Activated naive CD4-positive, alpha-beta T cell treated with Interleukin-2 at 50 U/mL for 16 hours (primary cell): ENCODE data around the gene NDC1.
"Not testable (repeated sequence)": the region's sequence is repeated elsewhere in the genome, so short reads cannot be mapped to it uniquely, and the experiment has no call there.

Source experiments
- DNase-seq: peaks from one replicate; pipeline ENCODE4 v3.0.0-alpha.2; 2020

Gene NDC1

GRCh38 chr1:53763461-53763860 lies 74.6 kb downstream of the NDC1 start:
- no peak for DNase-seq

GRCh38 chr1:53760497-53760896 lies 77.6 kb downstream of the NDC1 start:
- not testable (repeated sequence) for DNase-seq

- DNase-seq, result no peak
Measured at GRCh38 chr1:53755874-53756273, 82.2 kb downstream of the NDC1 start.

DNA sequence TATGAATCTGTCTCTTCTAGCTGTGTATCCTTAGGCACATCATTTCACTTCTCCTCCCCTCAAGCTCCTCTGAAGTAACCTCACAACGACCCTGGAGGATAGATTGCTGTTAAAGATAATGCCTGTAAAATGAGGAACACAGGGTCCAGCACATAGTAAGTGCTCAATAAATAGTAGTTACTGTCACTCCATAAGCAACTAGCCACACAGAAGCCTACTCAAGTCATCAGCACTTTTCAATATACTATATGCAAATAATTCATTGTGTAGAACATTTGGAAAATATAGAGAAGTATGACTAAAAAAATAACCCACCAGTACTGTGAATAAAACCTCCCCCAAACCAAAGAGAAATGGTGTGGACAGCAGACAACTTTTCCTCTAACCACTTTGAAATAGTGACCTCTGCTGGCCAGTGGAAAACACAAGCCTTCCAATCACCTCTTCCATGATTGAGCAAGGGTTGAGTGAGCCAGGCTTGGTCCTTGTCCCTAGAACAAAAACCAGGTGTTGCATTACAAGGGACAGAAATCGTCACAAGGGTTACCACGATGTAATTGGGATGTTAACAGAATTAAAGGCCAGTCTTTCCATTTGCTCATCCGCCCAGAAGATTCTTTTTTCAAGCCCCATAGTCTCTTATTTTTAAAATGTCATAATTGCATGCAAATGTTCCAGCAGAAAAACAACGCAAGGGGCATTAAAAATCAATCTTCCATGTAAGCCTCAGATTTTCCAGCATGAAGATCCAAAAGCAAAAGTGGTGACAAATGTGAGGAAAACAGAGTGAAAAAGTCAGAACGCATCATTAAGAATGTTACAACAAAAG lies 83.4 kb downstream of the NDC1 start:
- DNase-seq, result no peak

GRCh38 chr1:53752281-53752680 lies 85.8 kb downstream of the NDC1 start:
- DNase-seq, result no peak

DNA sequence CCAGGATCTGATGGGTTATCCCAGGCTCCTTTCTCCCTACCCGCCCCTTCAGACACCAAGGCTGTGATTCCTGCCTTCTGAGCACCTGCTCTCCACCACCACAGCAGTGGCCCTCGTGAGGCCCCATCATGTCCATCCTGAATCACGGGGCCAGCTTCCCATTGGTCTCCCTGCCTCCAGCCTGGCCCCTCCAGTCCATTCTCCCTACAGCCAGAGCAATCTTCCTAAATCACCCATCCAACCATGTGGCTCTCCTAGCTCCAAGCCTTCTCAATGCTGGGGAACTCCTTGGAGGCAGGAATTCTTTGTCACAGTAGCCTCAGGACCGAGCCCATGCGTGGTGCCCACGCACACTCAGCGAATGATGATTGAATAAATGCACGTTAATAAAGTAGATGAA lies 90.3 kb downstream of the NDC1 start:
- DNase-seq, result no peak

- no peak for DNase-seq
Measured at GRCh38 chr1:53740621-53741105, 97.4 kb downstream of the NDC1 start.

DNA sequence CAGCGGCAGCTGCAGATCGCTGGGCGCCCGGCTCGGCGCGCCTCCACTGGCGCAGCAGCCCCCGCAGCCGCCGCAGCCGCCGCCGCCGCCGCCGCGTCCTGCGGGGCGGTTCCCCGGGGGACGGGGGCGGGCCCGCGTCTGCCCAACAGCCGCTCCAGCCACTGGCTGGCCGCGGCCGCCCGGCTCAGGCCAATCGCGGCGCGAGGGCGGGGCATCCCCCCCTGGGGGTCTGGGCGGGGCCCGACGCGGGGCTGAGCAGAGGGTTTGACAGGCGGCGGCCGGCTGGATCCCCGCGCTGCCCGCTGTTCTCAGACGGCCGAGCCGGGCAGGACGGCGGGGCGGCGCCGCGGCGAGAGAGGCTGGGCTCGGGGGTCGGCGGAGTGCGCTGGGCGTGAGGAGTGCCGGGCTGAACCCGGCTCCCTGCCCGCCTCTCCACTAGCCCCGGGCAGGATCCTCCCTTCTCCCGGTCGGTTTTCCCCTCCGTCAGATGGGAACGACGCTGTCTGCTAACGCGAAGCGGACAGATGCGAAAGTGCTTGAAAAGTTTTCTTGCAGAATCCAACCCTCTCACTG lies 98.9 kb downstream of the NDC1 start, which contains the start of gene GLIS1:
Gene GLIS1 (minus strand): TSS at position 56 of the 573 bp plus-strand sequence. CDS start 1,100 bp downstream, outside the sequence.
- DNase-seq, result peak; percentile 50

GRCh38 chr1:53738205-53739108 lies 99.6 kb downstream of the NDC1 start:
- no peak for DNase-seq

- no peak for DNase-seq
Measured at GRCh38 chr1:53737648-53738204, 100.4 kb downstream of the NDC1 start.

DNA sequence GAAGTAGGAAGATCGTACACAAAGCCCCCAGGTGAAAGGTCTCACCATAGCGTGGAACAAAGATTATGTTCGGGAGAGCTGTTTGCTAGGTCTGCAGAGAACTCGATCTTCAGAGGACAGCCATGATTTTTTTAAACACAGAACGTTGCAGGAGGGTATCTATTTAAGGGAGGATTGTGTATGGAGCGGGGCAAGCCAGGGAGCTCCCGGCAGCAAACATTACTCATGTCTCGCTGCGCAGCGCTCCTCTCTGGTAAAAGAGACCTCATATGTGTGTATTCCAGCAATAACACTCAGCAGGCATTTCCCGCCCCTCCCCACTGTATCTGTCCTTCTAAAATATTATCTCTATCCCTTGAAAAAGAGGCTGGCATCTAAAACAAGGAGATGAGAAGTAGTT lies 101.8 kb downstream of the NDC1 start:
- DNase-seq, result no peak

GRCh38 chr1:53735681-53736080 lies 102.4 kb downstream of the NDC1 start:
- no peak for DNase-seq

- DNase-seq, result no peak
Measured at GRCh38 chr1:53735261-53735660, 102.8 kb downstream of the NDC1 start.

DNA sequence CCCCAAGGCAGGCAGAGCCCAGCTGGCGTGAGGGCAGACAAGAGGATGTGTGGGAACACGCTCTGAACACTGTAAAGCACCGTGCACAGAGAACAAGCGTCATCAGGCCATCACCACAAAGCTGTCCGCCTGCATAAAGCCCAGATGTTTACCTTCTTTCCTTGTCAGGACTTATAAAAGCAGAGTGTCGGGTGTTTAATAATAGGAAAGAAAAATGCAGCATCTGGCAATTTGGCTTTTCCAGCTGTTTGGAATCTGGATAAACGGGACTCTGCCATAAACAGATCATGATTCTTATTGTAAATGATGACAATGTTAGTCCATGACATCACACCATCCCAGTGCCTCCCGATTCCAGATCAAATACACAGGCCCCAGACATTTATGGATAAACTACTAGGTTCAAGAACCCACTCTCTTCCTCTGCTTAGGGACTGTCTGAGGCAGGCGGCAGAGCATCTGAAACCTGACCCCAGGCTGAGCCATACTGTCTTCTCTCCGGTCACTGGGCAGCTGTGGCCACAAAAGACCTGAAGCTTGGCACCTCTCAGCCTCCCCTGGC lies 103.4 kb downstream of the NDC1 start:
- no peak for DNase-seq

DNA sequence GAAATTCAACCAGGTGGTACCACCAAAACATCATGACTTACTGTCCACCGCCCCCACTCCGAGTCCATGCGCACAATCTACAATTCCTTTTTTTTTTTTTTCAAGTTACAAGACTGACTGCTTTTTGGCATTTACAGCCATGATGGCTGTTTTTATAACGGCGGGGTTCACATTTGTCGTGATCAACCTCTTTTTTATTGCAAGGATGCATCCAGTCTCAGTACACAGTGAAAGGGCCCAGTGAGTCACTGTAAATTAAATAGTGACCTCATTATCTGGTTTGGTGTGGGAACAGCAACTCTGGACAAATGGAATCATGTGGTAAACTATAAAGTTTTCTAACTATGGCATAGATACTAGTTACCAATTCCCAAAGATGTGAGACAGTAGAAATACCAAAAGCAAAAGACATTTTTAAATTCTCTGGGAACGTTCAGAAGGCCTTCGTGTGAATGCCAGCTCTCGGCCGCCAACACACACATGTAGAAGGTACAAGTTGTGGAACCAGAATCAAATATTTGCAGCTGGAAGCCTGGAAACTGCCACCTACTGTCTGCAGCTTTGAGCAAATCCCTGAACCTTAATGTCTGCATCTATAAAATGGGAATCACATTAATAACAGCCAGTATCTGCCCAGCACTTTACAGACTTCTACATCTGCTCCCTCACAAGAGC lies 104.0 kb downstream of the NDC1 start:
- no peak for DNase-seq

- DNase-seq, result no peak
Measured at GRCh38 chr1:53733447-53733931, 104.6 kb downstream of the NDC1 start.

- no peak for DNase-seq
Measured at GRCh38 chr1:53732912-53733317, 105.2 kb downstream of the NDC1 start.

- DNase-seq, result no peak
Measured at GRCh38 chr1:53732409-53732808, 105.7 kb downstream of the NDC1 start.

DNA sequence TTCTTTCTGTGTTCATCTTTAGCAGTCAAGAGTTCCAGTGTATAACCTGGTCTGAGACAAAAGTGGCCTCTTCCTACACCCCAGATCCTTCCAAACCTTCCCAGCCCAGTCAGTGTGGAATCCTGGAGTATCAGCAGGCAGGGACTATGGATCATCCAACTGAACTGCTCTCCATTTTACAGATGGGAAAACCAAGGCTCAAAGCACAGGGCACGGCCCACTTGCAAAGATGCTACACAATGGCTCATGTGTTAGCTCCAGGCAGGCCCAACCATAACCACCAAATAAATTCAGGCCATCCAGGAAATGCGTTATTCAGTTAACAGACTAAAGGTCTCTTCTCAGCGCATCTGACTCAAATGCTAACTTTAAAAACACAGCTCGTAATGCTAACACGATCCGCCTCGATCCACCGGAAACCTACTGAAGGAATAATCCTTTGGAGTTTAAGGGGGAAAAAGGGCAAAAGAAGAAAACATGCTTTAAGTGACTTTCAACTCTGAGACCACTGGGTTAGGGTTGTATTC lies 106.3 kb downstream of the NDC1 start:
- no peak for DNase-seq

- no peak for DNase-seq
Measured at GRCh38 chr1:53731043-53731600, 107.0 kb downstream of the NDC1 start.

DNA sequence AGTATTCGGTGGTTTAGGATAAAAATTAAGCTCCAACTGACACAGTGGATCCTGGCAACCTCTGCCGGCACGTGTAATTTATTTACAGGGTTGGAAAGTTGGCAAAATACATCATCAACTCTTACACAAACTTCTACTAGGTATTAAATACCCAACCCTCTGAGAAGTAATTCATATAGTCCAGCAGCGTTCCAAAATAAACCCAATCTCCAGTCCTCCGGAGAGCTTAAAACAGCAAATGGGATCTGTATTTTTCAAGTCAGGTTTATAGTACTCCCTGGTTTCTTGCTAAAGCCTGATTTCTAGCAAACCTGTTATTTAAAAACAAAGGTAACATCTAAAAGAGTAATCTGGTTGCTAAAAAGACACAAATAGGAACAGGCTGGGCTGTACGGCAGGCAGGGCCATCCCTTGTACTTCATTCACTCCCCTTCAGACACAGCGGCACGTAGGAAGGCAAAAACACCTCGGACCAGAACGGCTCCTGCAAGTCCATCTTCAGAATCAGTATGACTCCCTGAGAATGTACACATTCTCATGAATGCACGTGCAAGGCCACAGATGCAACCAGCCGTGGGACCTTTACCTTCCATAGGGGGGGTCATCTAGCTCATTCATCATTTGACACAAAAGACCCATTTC lies 107.8 kb downstream of the NDC1 start:
- DNase-seq, result no peak
